Subcutaneous abdominal adipose tissue (tissue), 5 donors: ENCODE measurements around the gene ANG.
"Not testable (repeated sequence)": the region's sequence is repeated elsewhere in the genome, so short reads cannot be mapped to it uniquely, and the experiment has no call there.

Experiments
- H3K27ac ChIP-seq: one replicate; pipeline ENCODE4 v1.7.0; 2013; ENCODE audit warnings: low read depth, mild to moderate bottlenecking, inconsistent platforms, low read length, moderate library complexity
- H3K27me3 ChIP-seq, 5 donors: one replicate each; pipeline ENCODE4 v1.7.0; 2013; ENCODE audit warnings: low read length in 5 of 5, inconsistent platforms in 1 of 5; ENCODE audit not compliant: control insufficient read depth in 5 of 5, insufficient read depth in 4 of 5
- H3K36me3 ChIP-seq, 5 donors: one replicate each; pipeline ENCODE4 v1.7.0; 2013; ENCODE audit warnings: low read length in 5 of 5; ENCODE audit not compliant: control insufficient read depth in 5 of 5, insufficient read depth in 5 of 5
- H3K4me1 ChIP-seq, 5 donors: one replicate each; pipeline ENCODE4 v1.7.0; 2013; ENCODE audit warnings: low read length in 5 of 5, mild to moderate bottlenecking in 3 of 5, moderate library complexity in 1 of 5; ENCODE audit not compliant: control insufficient read depth in 5 of 5, insufficient read depth in 5 of 5
- H3K4me3 ChIP-seq, 5 donors: one replicate each; pipeline ENCODE4 v1.7.0; 2013; ENCODE audit warnings: low read length in 5 of 5, low read depth in 1 of 5
- H3K9ac ChIP-seq, 5 donors: one replicate each; pipeline ENCODE4 v1.7.0; 2013; ENCODE audit warnings: low read length in 5 of 5, mild to moderate bottlenecking in 4 of 5, moderate library complexity in 3 of 5
- H3K9me3 ChIP-seq, 5 donors: one replicate each; pipeline ENCODE4 v1.7.0; 2013; ENCODE audit warnings: low read length in 5 of 5; ENCODE audit not compliant: control insufficient read depth in 5 of 5
- donor health status: healthy.
- donor health status: healthy.
- donor health status: healthy.
- donor health status: healthy.
- donor health status: healthy.

Gene ANG

GRCh38 chr14:20714593-20715250, 26.2 kb downstream of the ANG start:
- H3K27me3 ChIP-seq: peaks cover 0 to 6% (median 0%) of the 10 kb centered on the region in 5 donors
- H3K36me3 ChIP-seq: no peaks in the 10 kb centered on the region
- peak overlapping the region; percentile 19 for H3K27ac ChIP-seq
- H3K9ac ChIP-seq: peak overlapping the region in 1 of 5 donors; percentile 24
- H3K9me3 ChIP-seq: no peaks in the 10 kb centered on the region
- H3K4me3 ChIP-seq: no peak overlapping the region
- peaks cover 0 to 22% (median 7%) of the 10 kb centered on the region in 5 donors for H3K4me1 ChIP-seq

- peaks cover 0 to 6% (median 3%) of the 10 kb centered on the region in 5 donors for H3K4me1 ChIP-seq
These were observed 31.2 kb downstream of the ANG start for GRCh38 chr14:20719777-20720176.

GRCh38 chr14:20720741-20721140, 32.2 kb downstream of the ANG start:
- H3K27ac ChIP-seq: no peak overlapping the region

More at GRCh38 chr14:20719777-20720176, 31.2 kb downstream of the ANG start:
- Histone ChIP-seq H3K4me3 (no peak overlapping the region), H3K27ac (no peak overlapping the region), H3K9ac (no peak overlapping the region), H3K27me3 (peaks cover 0 to 5% (median 4%) of the 10 kb centered on the region in 5 donors), H3K9me3 (no peaks in the 10 kb centered on the region), H3K36me3 (no peaks in the 10 kb centered on the region)

GRCh38 chr14:20722016-20722415, 33.5 kb downstream of the ANG start:
- H3K36me3 ChIP-seq: no peaks in the 10 kb centered on the region
- H3K9ac ChIP-seq: no peak overlapping the region
- peaks cover 0 to 3% (median 3%) of the 10 kb centered on the region in 5 donors for H3K4me1 ChIP-seq
- no peak overlapping the region for H3K4me3 ChIP-seq
- H3K9me3 ChIP-seq: no peaks in the 10 kb centered on the region
- no peak overlapping the region for H3K27ac ChIP-seq
- H3K27me3 ChIP-seq: peaks cover 0 to 5% (median 1%) of the 10 kb centered on the region in 5 donors

More at GRCh38 chr14:20720741-20721140, 32.2 kb downstream of the ANG start:
- peaks cover 0 to 3% (median 3%) of the 10 kb centered on the region in 5 donors for H3K4me1 ChIP-seq
- H3K4me3 ChIP-seq: no peak overlapping the region
- peaks cover 0 to 5% (median 4%) of the 10 kb centered on the region in 5 donors for H3K27me3 ChIP-seq
- H3K36me3 ChIP-seq: no peaks in the 10 kb centered on the region
- H3K9me3 ChIP-seq: no peaks in the 10 kb centered on the region
- H3K9ac ChIP-seq: no peak overlapping the region

GRCh38 chr14:20723488-20723887, 34.9 kb downstream of the ANG start:
- no peaks in the 10 kb centered on the region for H3K36me3 ChIP-seq
- peaks cover 0 to 5% (median 0%) of the 10 kb centered on the region in 5 donors for H3K27me3 ChIP-seq
- no peak overlapping the region for H3K27ac ChIP-seq
- peaks cover 0 to 3% (median 3%) of the 10 kb centered on the region in 5 donors for H3K4me1 ChIP-seq
- H3K9me3 ChIP-seq: no peaks in the 10 kb centered on the region
- H3K9ac ChIP-seq: no peak overlapping the region
- peak overlapping the region in 3 of 5 donors; percentile 13 to 36 (median 14) for H3K4me3 ChIP-seq

GRCh38 chr14:20726121-20726520, 37.6 kb downstream of the ANG start:
- not testable (repeated sequence) for H3K27ac ChIP-seq, H3K4me1 ChIP-seq, H3K9me3 ChIP-seq, H3K27me3 ChIP-seq, H3K36me3 ChIP-seq, H3K9ac ChIP-seq, H3K4me3 ChIP-seq

GRCh38 chr14:20726531-20726930, 38.0 kb downstream of the ANG start:
- peaks cover 0 to 3% (median 3%) of the 10 kb centered on the region in 5 donors for H3K4me1 ChIP-seq
- peaks cover 0 to 5% (median 0%) of the 10 kb centered on the region in 5 donors for H3K27me3 ChIP-seq
- H3K9me3 ChIP-seq: no peaks in the 10 kb centered on the region
- no peak overlapping the region for H3K4me3 ChIP-seq
- H3K27ac ChIP-seq: no peak overlapping the region
- no peak overlapping the region for H3K9ac ChIP-seq
- no peaks in the 10 kb centered on the region for H3K36me3 ChIP-seq

GRCh38 chr14:20730891-20731290, 42.3 kb downstream of the ANG start:
- Histone ChIP-seq H3K27me3 (no peaks in the 10 kb centered on the region), H3K36me3 (no peaks in the 10 kb centered on the region), H3K27ac (no peak overlapping the region), H3K4me1 (peaks cover 0 to 8% (median 4%) of the 10 kb centered on the region in 5 donors), H3K4me3 (no peak overlapping the region), H3K9ac (no peak overlapping the region), H3K9me3 (no peaks in the 10 kb centered on the region)

- H3K4me3 ChIP-seq: no peak overlapping the region
- H3K27me3 ChIP-seq: no peaks in the 10 kb centered on the region
- H3K36me3 ChIP-seq: no peaks in the 10 kb centered on the region
- H3K27ac ChIP-seq: no peak overlapping the region
- peaks cover 0 to 8% (median 4%) of the 10 kb centered on the region in 5 donors for H3K4me1 ChIP-seq
- H3K9ac ChIP-seq: no peak overlapping the region
- no peaks in the 10 kb centered on the region for H3K9me3 ChIP-seq
These were observed 43.9 kb downstream of the ANG start for GRCh38 chr14:20732477-20732876.

GRCh38 chr14:20732979-20733635, 44.5 kb downstream of the ANG start:
- no peak overlapping the region for H3K27ac ChIP-seq
- no peaks in the 10 kb centered on the region for H3K36me3 ChIP-seq
- H3K9ac ChIP-seq: no peak overlapping the region
- H3K4me1 ChIP-seq: peaks cover 0 to 8% (median 4%) of the 10 kb centered on the region in 5 donors
- no peaks in the 10 kb centered on the region for H3K9me3 ChIP-seq
- H3K4me3 ChIP-seq: no peak overlapping the region
- H3K27me3 ChIP-seq: no peaks in the 10 kb centered on the region
